ELR (cell line): ENCODE measurements around the gene HTR4.
"Not testable (repeated sequence)": the region's sequence is repeated elsewhere in the genome, so short reads cannot be mapped to it uniquely, and the experiment has no call there.

ENCODE experiments used
- DNase-seq: peaks from one replicate; pipeline ENCODE4 v3.0.0-alpha.2; 2015; ENCODE audit warnings: low read depth

HTR4 gene, protein sequence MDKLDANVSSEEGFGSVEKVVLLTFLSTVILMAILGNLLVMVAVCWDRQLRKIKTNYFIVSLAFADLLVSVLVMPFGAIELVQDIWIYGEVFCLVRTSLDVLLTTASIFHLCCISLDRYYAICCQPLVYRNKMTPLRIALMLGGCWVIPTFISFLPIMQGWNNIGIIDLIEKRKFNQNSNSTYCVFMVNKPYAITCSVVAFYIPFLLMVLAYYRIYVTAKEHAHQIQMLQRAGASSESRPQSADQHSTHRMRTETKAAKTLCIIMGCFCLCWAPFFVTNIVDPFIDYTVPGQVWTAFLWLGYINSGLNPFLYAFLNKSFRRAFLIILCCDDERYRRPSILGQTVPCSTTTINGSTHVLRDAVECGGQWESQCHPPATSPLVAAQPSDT

DNA sequence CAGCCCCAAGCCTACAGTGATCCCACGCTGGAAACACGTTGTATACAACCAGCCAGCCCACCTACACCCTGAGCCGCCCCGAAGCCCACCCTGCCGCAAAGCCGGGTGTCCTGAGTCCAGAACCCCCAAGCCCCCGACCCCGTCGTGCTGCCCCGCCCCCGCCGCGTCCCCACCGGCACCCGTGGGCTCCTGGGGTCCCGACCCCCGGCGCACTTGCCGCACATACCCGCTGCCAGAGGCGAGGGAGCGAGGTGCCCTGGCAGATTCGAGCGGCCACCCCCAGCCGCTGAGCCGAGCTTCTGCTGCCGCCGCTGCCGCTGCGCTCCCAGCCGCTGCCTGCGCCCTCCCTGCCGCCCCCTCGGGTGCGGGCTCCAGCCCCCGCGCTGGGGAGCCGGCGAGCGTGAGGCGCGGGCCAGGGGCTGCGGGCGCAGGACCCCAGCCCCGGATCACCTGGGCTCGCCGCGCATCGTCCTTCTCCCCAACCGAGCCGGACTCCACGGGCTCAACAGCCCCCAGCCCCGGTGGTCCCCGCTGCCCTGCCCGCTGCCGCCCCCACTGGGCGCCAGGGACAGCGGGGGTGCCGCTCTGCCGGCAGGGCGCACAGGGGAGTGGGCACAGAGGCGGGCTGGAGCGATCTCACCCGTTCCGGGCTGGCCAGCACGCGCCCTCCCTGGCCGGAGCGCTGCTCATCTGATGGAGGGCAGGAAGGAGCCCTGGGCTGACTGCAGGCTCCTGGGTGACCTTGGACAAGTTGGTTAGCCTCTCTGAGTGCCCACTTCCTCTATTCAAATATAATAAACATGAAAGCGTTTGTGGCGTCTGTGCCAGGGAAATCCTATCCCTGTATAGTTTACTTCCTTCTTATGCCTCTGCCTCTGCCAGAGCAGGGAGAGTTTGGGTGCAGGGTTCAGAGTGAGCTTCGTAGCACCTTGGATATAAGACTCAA lies at the start of gene HTR4:
Gene HTR4 (minus strand): TSS at position 692 of the 946 bp plus-strand sequence. CDS start 17,513 bp downstream, outside the sequence.
- no peak for DNase-seq

DNA sequence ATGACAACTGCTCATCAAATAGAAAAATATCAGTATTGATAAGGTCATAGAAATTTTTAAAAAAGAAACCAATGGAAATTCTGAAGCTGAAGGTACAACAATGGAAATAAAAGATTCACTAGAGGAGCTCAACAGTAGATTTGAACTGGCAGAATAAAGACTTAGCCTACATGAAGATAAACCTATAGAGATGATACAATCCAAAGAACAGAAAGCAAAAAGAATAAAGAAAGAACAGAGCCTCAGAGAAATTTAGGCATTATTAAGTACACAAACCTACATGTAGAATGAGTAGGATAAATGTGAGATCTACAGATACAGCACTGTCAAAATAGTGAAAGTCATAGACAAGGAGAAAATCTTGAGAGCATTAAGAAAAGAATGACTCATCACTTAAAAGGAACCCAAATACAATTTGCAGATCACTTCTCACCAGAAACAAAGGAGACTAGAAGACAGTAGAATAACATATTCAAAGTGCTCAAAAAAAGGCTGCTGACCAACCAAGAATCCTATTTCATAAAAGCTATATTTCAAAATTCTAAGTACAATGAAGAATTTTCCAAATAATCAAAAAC lies 47.8 kb upstream of the HTR4 start:
- no peak for DNase-seq

DNA sequence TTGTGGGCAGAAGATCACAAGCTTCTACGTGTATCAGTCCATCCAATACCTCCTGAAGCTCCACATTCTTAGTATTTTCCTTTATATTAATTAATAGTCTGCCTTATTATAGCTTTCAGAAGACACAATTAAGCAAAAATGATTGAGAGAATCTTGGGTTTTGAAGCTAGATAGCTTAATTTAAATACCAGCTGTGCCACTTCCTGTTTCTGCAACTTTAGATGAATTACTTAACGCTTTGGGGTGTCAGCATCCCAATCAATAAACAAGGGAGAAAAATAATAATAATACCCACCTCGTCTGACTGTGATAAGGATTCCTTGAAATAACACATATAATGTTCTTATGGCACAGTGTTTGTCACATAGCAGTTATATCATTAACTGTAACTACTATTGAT lies 44.7 kb upstream of the HTR4 start:
- DNase-seq, result no peak

DNA sequence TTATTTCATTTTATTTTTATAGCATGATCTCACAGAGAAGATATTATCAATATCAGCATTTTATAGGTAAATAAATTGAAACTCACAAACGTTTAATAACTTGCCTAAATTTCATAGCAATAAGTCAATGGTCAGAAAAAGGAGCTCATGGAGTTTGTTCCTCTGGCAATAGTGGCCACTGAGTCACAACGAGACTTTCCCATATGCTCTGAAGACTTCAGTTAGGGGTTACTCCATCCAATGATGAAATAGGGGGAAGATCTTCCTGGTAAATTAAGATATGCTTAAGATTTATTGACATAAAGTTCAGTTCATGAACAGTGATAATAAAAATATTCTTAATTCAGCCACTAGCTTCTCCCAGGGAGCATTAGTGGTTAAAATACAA lies 43.5 kb upstream of the HTR4 start:
- DNase-seq, result no peak

DNA sequence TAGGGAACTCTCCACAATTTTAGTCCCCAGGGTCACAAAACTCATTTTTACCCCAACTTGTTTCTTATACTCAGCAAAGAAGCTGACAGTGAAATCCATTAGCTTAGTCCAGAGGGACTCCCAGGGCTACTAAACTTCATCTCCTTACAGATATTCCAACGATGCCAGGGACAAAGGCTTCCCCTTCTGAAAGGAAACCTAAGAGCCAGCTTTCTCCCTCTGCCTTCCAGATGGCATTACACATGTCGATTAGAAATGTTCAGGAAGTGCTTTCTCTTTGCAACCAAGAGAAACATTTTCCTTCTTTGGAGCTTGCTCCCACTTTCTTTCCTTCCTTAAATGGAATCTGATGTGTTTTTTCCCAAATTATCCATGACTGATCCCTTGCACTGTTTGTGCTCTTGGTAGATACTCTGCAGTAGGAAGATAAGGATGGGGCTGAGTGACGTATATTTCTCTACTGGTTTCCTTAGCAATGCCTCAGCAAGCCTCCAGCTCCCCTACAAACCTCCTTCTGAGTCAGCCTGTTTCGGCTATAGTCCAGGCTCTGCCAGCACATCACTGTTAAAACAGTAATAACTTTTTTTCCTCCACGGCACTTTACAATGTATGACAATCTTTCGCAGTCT lies 43.0 kb upstream of the HTR4 start:
- DNase-seq, result peak; percentile 64

DNA sequence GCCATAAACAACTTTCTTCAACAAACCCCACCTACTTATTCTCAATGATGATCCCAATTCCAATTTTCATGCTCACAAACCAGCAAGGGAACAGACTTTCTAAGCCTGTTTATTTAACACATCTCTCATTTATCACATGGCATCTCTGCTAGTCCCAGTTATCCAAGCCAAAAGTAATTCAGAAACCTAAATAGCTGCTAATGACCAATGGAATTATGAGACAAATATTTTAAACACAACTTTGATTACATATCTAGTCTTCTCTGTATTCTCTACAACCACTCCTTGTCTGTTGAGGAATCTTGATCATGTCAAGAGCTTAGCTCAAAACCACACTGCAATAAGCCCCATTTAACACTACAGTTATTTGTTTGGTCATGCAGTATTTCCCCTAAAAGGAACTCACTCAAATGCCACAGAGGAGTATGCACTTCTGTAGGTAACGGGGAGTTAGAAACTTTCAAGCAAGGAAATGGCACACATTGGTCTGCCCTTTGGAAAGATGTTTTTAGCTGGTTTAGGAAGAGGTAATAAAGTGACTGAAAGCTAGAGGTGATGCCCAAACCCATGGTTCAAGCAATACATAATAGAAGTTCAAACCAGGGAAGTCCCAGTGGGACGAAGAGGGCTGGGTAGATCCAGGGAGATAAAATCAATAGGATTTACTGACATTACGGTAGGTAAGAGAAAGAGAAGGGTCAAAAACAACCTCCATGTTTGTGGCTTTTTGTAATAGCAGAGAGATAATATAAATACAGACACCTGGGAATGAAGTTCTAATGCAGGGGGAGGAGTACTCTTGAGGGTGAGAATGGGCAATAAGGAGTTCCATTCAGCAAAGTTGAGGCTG lies 42.1 kb upstream of the HTR4 start:
- DNase-seq, result no peak

DNA sequence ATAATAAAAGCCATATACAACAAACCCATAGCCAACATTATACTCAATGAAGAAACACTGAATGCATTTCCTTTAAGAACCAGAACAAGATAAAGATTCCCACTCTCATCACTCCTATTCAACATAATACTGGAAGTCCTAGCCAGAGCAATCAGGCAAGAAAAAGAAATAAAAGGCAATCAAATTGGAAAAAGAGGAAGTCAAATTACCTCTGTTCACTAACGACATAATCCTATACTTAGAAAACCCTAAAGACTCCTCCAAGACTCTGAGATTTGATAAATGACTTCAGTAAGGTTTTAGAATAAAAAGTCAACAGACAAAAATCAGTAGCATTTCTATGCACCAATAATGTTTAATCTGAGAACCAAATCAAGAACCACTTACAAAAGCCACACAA lies 36.6 kb upstream of the HTR4 start:
- DNase-seq, result no peak

DNA sequence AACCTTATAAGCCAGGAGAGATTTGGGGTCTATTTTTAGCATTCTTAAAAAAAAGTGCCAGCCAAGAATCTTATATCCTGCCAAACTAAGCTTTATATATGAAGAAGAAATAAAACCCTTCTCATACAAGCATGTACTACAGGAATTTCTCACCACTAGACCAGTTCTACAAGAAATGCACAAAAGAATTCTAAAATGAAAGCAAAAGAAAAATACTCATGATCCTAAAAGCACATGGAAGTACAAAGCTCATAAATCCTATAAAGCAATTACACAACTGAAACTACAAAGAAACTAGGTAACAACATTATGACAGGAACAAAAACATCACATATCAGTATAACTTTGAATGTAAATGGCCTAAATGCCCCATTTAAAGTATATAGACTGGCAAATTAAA lies 34.5 kb upstream of the HTR4 start:
- no peak for DNase-seq

DNA sequence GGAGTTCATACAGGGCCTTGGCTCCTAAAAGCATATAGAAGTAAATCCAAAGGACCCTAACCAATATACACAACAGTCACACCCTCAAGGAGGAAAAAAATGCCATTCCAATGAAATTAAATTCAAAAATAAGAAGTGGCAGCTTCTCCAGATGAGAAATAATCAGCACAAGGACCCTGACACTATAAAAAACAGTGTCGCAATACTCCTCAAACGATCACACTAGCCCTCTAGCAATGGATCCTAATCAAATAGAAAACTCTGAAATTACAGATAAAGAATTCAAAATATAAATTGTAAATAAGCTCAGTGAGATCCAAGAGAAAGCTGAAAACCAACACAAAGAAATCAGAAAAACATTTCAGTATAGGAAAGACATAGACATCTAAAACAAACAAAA lies 33.5 kb upstream of the HTR4 start:
- DNase-seq, result no peak

DNA sequence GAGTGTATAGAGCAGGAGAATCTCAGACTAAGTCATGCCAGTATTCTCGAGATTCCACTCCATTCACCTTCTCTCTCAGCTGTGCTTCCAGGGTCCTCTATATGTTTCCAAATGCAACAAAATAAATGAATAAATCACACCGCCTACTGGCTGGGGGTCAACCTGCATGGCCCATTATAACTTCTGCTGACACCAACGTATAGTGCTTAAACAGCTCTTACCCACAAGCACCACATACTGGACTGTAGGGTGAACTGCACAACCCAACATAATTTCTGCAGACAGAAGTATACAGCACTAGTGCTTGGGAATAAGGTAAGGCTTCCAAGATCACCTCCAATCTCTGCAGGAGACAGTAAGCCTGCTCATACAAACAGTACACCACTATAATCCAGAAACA lies 33.1 kb upstream of the HTR4 start:
- peak; percentile 71 for DNase-seq

DNA sequence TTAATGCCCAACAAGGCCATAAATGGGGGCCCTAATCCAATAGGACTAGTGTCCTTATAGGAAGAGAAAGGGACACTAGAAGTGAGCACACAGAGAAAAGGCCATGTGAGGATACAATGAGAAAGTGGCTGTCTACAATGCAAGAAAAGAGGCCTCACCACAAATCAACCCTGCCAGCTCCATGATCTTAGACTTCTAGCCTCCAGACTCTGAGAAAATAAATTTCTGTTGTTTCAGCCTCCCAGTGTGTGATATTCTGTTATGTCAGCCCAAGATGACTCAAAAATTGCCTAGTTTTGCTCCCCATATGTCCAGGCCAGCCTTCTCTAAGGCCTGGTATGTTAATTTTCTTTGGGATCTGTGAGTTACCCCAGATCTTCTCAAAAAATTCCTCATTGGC lies 32.3 kb upstream of the HTR4 start:
- DNase-seq, result no peak

DNA sequence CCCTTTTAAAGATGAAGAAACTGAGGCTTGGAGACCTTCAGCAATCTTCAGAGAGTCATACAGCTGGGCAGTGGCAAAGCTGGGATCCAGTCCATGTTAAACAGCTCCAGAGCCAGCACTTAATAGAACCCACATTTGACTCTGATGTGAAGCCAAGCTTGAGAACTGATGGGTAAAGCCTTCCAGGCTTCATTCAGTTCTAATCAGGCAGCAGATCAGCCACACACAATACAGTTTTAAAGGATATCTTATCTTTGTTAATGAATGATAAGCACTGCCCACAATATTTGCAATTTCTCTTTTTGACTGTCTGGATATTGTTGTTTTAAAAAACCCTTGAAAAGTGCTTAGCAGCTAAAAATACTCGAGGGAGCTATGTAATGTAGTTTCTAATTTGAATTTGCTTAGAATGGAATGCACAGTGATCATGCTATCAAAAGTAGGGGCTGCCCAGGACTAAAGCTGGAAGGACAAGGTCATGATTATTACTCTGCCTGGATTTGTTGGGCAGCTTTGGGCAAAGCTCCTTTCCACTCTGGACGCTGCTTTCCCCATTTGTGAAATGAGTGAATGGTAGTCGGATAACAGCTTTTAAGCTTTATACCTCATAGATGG lies 31.3 kb upstream of the HTR4 start:
- DNase-seq, result no peak

DNA sequence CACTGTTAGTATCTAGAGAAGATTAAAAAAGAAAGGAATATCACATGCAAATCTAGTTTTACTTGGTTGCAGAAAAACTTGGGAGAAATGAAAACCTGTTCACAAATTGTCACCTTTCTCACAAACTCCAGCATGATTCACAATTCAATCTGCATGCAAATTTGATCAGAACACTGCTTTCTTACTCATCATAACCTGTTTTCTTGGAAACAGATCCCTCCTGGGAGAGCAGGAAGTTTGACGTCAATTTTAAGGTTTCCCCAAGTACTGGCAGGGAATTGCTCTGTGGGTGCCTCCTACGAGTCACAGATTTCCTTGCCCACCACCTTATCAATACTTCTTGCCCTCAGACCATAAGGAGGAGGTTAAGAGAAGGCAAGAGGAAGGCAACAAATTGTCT lies 30.2 kb upstream of the HTR4 start:
- DNase-seq, result no peak

DNA sequence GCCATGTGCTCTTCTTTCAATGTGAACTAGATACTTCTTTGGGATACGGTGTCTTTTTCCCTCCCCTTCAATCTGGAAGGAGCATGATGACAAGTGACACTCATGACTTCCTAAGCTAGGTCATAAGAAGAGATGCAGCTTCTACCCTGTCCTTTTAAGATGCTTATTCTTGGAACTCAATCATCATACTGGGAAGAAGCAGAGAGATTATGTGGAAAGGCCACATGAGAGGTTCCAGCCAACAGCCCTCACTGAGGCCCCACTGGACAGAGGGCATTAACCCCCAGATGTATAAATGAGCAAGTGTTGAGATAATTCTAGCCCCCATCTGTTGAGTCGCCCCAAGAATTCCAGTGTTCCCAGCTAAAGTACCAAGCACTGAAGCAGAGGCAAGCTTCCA lies 29.3 kb upstream of the HTR4 start:
- DNase-seq, result no peak

DNA sequence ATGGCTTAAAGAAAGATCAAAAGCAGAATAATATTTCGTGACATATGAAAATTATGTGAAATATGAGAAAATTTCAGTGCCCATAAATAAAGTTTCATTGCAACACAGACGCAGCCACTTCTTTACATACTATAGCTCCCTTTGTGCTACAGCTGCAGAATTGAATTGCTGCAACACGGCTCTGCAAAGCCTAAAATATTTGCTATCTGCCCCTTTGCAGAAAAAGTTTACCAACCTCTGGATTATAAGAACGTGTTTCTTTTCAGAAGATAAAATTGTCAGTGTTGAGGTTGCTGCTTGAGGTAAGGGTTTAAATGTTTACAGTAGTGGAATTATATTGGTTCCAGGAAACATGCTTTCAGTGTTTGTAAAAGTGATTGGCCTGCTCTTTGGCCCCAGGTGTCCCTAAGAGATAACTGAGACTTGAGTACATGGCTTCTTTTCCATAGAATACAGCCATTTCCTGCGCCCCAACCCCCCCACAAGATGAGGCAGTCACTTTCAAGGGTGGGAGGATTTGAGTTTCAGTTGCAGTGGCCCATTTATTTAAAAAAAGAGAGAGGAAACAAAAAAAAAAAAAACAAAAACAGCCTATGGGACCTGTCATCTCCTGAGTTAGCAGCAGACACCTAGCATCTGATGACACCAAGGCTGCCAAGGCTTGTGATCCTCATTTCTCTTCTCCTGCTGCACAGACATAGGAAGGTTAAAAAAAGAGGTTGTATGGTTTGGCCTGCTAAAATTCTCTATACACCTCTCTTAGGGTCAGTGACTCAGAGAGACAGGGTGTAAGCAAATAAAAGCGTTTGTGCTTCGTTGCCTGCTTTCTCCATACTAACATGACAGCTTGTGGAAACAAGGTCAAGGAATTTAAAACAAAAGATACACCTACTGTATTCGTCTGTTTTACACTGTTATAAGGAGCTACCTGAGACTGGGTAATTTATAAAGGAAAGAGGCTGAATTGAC lies 28.0 kb upstream of the HTR4 start:
- DNase-seq, result no peak

DNA sequence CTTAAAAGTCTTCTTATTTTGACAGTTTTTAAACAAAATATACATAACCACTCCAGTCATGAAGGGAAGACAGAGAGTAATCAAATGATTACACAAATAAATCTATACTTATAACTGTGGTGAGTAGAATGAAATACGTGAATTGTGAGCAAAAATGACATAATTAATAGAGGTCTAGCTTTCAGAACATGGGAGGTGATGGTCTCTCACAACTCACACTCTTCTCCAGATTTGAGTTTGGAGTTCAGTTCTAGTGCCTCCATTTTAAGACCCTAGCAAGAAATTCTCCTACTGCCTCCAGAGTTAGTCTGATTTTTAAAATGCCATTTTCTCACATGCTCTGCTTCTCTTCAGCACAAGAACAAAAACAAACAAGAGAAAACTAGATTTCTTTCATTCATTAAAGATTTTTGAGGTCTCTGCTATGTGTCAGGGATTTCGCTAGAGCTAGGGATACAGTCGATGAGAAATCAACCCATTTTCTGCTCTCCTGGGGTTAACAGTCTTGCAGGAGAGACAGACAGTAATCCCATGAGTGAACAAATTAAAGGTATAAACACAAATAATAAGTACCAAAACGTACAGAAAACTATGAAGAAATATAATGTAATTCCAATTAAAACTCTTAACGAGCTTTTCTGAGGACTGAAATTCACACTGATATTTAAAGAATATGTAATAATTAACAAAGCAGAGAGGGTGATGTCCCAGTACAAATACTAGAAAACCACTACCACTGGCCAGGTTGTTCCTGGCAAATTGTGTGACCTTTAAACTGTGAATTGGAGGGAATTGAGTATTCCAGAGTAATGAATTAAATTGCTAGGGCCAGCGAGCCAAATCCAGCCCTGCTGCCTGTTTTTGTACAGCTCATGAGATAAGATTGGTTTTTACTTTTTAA lies 27.1 kb upstream of the HTR4 start:
- no peak for DNase-seq

DNA sequence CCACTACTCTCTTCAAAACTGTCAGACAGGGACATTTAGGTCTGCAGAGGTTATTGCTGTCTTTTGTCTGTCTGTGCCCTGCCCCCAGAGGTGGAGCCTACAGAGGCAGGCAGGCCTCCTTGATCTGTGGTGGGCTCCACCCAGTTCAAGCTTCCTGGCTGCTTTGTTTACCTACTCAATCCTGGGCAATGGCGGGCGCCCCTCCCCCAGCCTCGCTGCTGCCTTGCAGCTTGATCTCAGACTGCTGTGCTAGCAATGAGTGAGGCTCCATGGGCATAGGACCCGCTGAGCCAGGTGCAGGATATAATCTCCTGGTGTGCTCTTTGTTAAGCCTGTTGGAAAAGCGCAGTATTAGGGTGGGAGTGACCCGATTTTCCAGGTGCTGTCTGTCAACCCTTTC lies 19.4 kb upstream of the HTR4 start:
- DNase-seq, result not testable (repeated sequence)

DNA sequence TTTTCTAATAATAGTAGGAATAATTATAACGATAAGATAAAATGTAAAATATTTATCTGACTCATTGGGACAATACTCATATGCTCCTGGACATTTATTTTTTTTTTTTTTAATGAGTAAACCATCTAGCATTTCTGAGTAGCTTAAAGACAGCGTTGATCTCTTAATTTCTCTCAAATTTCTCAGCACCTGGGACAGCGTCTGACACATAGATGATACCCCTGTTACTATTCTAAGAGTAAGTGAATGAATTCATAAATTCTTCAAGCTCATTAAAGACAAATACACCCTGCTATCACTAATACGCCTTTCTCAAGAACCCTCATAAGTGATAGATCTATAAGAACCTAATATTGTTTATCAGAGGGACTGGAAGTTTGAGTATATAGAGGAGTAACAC lies 12.0 kb upstream of the HTR4 start:
- no peak for DNase-seq

DNA sequence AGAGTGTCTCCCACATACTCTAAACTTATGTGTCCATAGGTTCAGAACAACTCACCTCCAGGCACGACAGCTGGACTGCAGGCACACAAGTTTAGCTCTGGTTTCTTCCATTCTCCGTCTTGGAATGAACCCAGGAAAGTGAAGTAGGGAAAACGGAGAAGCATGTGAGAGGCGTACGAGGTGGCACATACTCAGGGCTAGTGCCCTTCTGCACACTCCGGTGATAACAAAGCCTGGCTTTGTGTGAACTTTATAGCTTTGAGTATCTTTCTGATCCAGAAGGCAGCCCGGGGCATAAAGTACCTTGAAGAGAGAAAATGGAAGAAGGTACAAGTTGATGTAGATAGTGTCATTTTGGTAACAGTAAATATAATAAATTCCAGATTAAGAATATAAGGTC lies 11.1 kb upstream of the HTR4 start:
- DNase-seq, result no peak
